Esophagus squamous epithelium (tissue), 4 donors: ENCODE results near the gene AUTS2.

Experiments
- POLR2A ChIP-seq, 4 donors: fragments of 450-650 bp; IDR thresholded peaks; one replicate each; pipeline ENCODE4 v1.6.1; 2017; ENCODE audit warnings: antibody characterized with exemption in 4 of 4, mild to moderate bottlenecking in 4 of 4, moderate library complexity in 3 of 4
- TF ChIP-seq, protein P1 (sequence below), 6 experiments: fragments of 450-650 bp in 4 of 6; fragments of 200-600 bp in 2 of 6; sonication (generic) in 2 of 6; IDR thresholded peaks; one replicate each; pipeline ENCODE4 v1.5.1; 2016 to 2019; ENCODE audit warnings: antibody characterized with exemption in 6 of 6, mild to moderate bottlenecking in 4 of 6, moderate library complexity in 4 of 6

DNA sequence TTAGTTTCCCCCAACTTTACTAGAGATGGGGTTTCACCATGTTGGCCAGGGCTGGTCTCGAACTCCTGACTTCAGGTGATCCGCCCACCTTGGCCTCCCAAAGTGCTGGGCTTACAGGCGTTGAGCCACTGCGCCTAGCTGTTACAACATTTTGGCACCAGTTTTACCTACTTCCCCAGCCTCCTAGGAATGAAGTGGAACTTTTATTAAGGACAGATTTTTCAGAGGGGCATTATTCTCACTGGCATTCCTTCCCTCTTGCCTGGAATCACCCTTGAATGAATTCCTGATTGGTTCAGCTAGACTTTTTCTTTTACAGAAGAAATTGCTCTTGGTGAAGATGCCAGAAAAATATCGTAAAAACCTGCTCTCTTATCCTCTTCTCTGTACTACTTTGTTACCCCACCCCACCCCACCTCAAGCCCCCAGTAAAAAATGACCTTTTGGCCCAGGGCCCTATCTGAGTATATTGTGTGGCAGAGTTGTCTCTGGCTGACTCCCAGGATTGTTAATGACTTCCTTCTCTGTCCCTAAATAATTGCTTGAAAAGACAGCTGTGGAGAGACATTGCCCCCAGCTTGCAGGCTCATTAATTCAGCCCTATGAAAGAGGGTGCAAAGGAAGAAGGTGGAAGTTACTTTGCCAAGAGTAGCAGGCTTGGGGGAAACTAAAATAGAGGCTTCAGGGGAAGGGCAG is 189.6 kb downstream of the AUTS2 start:
- TF ChIP-seq, protein P1, sequence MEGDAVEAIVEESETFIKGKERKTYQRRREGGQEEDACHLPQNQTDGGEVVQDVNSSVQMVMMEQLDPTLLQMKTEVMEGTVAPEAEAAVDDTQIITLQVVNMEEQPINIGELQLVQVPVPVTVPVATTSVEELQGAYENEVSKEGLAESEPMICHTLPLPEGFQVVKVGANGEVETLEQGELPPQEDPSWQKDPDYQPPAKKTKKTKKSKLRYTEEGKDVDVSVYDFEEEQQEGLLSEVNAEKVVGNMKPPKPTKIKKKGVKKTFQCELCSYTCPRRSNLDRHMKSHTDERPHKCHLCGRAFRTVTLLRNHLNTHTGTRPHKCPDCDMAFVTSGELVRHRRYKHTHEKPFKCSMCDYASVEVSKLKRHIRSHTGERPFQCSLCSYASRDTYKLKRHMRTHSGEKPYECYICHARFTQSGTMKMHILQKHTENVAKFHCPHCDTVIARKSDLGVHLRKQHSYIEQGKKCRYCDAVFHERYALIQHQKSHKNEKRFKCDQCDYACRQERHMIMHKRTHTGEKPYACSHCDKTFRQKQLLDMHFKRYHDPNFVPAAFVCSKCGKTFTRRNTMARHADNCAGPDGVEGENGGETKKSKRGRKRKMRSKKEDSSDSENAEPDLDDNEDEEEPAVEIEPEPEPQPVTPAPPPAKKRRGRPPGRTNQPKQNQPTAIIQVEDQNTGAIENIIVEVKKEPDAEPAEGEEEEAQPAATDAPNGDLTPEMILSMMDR (IDR thresholded peaks at IDR 0.05): no peak
- TF ChIP-seq POLR2A (IDR thresholded peaks at IDR 0.05): no peak
